HepG2 (cell line): ENCODE measurements around the gene PCGF2. TPM values are rescaled to one million over a fixed set of nuclear protein-coding genes. Genes with fewer than 3 reads are reported as not detected.

Experiments used
- CSRNP1 ChIP-seq: sonication (generic); formaldehyde crosslinking; IDR thresholded peaks from 2 replicates; pipeline ENCODE4 v1.8.1; 2023; ENCODE audit warnings: mild to moderate bottlenecking, missing genetic modification reagents
- KIAA2018 ChIP-seq: sonication (generic); formaldehyde crosslinking; IDR thresholded peaks from 2 replicates; pipeline ENCODE4 v1.5.0; 2020; ENCODE audit warnings: mild to moderate bottlenecking, missing genetic modification reagents, borderline replicate concordance
- KLF9 ChIP-seq: IDR thresholded peaks from 2 replicates; pipeline ENCODE4 v1.6.1; 2016; ENCODE audit warnings: low read depth
- MBD4 ChIP-seq: IDR thresholded peaks from 2 replicates; pipeline ENCODE4 v1.6.1; 2012; ENCODE audit warnings: low read length, inconsistent platforms, borderline replicate concordance
- MNT ChIP-seq: fragments of 450-650 bp; IDR thresholded peaks from 2 replicates; pipeline ENCODE4 v1.6.1; 2016
- PREB ChIP-seq: sonication (generic); formaldehyde crosslinking; IDR thresholded peaks from 2 replicates; pipeline ENCODE4 v1.4.0; 2020; ENCODE audit warnings: missing genetic modification reagents
- SUZ12 ChIP-seq: fragments of 150-350 bp; IDR thresholded peaks from 2 replicates; pipeline ENCODE4 v1.6.1; 2014; ENCODE audit warnings: low read depth, low read length
- TRIM22 ChIP-seq: fragments of 450-650 bp; IDR thresholded peaks from 2 replicates; pipeline ENCODE4 v1.6.1; 2017
- ZFP91 ChIP-seq: sonication (generic); formaldehyde crosslinking; IDR thresholded peaks from 2 replicates; pipeline ENCODE4 v1.9.0; 2022; ENCODE audit warnings: missing genetic modification reagents, mild to moderate bottlenecking, borderline replicate concordance
- ZNF672 ChIP-seq: sonication (generic); formaldehyde crosslinking; IDR thresholded peaks from 2 replicates; pipeline ENCODE4 v1.8.1; 2022; ENCODE audit warnings: missing genetic modification reagents
- ZZZ3 ChIP-seq: sonication (generic); formaldehyde crosslinking; IDR thresholded peaks from 2 replicates; pipeline ENCODE4 v1.4.0; 2020; ENCODE audit warnings: missing genetic modification reagents, mild to moderate bottlenecking, borderline replicate concordance
- polyA plus RNA-seq, 8 experiments: library from polyadenylated mRNA; depleted of rRNA in 3 of 8; stranded (reverse) in 7 of 8; unstranded in 1 of 8; fragments of >200 nt; fragmentation: Illumina TruSeq in 4 of 8; extraction: Trizol in 4 of 8; gene quantifications; 2 replicates each; pipeline versions ENCODE4 v1.2.1 to v1.2.3, GENCODE V29; 2011 to 2016; ENCODE audit warnings: low read depth in 4 of 8, missing spikeins in 1 of 8, mixed read lengths in 1 of 8; ENCODE audit not compliant: insufficient read depth in 1 of 8
- total RNA-seq, 5 experiments: library from RNA; depleted of rRNA; stranded (reverse); fragments of >200 nt; fragmentation: Illumina TruSeq; extraction: Trizol; gene quantifications; 2 replicates each; pipeline ENCODE4 v1.2.3, GENCODE V29; 2016; ENCODE audit warnings: low read depth in 1 of 5

Gene PCGF2
- total and polyA plus RNA-seq, 2 of the 13 experiments (the other 11 are each of a cell fraction or from before 2014, with no cell fraction given) = 11.6 to 29.4 TPM

GRCh38 chr17:38703742-38704605 is 44.2 kb downstream of the PCGF2 start (continued):
- TF ChIP-seq MNT (peak; percentile 58), SUZ12 (no peak), KLF9 (CRISPR knock-in tag) (peak; percentile 89; the same call in 1 of the 2 replicates), PREB (CRISPR knock-in tag) (peak; percentile 1; the same call in 1 of the 2 replicates), ZNF672 (CRISPR knock-in tag) (peak; percentile 80; the same call in 1 of the 2 replicates), CSRNP1 (CRISPR knock-in tag) (peak; percentile 60), KIAA2018 (CRISPR knock-in tag) (0 out of 2 replicates have a peak, but pooled peaks have one; percentile 35), ZZZ3 (no peak), TRIM22 (no peak), MBD4 (peak; percentile 82; the same call in 1 of the 2 replicates), ZFP91 (CRISPR knock-in tag) (peak; percentile 76; the same call in 1 of the 2 replicates)
